ENCODE measurements around the gene PIK3AP1. TPM values are rescaled to one million over a fixed set of nuclear protein-coding genes. Genes with fewer than 3 reads are reported as not detected.

The PIK3AP1 gene
- total and polyA plus RNA-seq, 4 donors: 2.1 to 8.7 (median 4.1) TPM

GRCh38 chr10:96642530-96642929 lies 77.8 kb downstream of the PIK3AP1 start:
- Histone ChIP-seq H3K4me1 (ENCODE audit: control insufficient read depth, insufficient read depth, low read length) (peaks cover 12% of the 10 kb centered on the region), H3K27ac (ENCODE audit: low read depth, low read length) (no peak overlapping the region), H3K27me3 (ENCODE audit: control insufficient read depth, insufficient read depth, low read length) (no peaks in the 10 kb centered on the region), H3K9me3 (ENCODE audit: control insufficient read depth, insufficient read depth, low read length) (no peaks in the 10 kb centered on the region), H3K4me3 (ENCODE audit: low read depth, low read length) (no peak overlapping the region), H3K36me3 (ENCODE audit: control insufficient read depth, insufficient read depth, low read length) (no peaks in the 10 kb centered on the region)
- WGBS (ENCODE audit: insufficient coverage): 54% methylated on average over 3 of the region's 3 CpGs
- DNase-seq (ENCODE audit: low read depth in 4 of 6, low spot score in 6 of 6): no peak

- peak in 1 of 6 donors; percentile 21 for DNase-seq (ENCODE audit: low read depth in 4 of 6, low spot score in 6 of 6)
- 74% methylated on average over 5 of the region's 12 CpGs for WGBS (ENCODE audit: insufficient coverage)
- no peaks in the 10 kb centered on the region for H3K9me3 ChIP-seq (ENCODE audit: control insufficient read depth, insufficient read depth, low read length)
- H3K36me3 ChIP-seq (ENCODE audit: control insufficient read depth, insufficient read depth, low read length): no peaks in the 10 kb centered on the region
- no peaks in the 10 kb centered on the region for H3K27me3 ChIP-seq (ENCODE audit: control insufficient read depth, insufficient read depth, low read length)
- H3K4me3 ChIP-seq (ENCODE audit: low read depth, low read length): no peak overlapping the region
- peaks cover 12% of the 10 kb centered on the region for H3K4me1 ChIP-seq (ENCODE audit: control insufficient read depth, insufficient read depth, low read length)
- H3K27ac ChIP-seq (ENCODE audit: low read depth, low read length): no peak overlapping the region
Measured at GRCh38 chr10:96641396-96642295, 78.7 kb downstream of the PIK3AP1 start.

DNA sequence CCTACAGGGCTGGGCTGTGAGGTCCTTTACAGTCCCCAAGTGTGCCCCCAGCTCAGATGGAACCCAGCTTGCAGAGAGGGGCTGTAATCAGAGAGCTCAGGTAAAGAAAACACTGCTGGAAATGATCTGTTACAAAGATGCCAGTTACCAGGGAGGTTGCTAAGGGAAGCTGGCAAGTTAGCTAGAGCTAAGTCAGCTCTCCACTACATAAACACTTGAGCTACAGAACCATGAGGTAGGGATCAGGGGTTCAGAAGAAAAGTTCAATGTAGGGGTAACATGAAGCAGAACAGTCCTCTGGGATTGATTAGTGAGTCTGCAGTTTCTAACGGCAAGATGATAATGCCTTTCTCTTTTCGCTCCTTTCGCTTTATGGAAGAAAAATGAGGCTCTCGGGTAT lies 80.4 kb downstream of the PIK3AP1 start:
- Histone ChIP-seq H3K4me3 (ENCODE audit: low read depth, low read length) (no peak overlapping the region), H3K9me3 (ENCODE audit: control insufficient read depth, insufficient read depth, low read length) (no peaks in the 10 kb centered on the region), H3K36me3 (ENCODE audit: control insufficient read depth, insufficient read depth, low read length) (no peaks in the 10 kb centered on the region), H3K4me1 (ENCODE audit: control insufficient read depth, insufficient read depth, low read length) (peaks cover 12% of the 10 kb centered on the region), H3K27me3 (ENCODE audit: control insufficient read depth, insufficient read depth, low read length) (no peaks in the 10 kb centered on the region), H3K27ac (ENCODE audit: low read depth, low read length) (no peak overlapping the region)
- WGBS (ENCODE audit: insufficient coverage): 71% methylated on average over 3 of the region's 4 CpGs
- peak in 2 of 6 donors; percentile 48 to 78 for DNase-seq (ENCODE audit: low read depth in 4 of 6, low spot score in 6 of 6)

- Histone ChIP-seq H3K4me3 (ENCODE audit: low read depth, low read length) (no peak overlapping the region), H3K4me1 (ENCODE audit: control insufficient read depth, insufficient read depth, low read length) (peaks cover 12% of the 10 kb centered on the region), H3K9me3 (ENCODE audit: control insufficient read depth, insufficient read depth, low read length) (no peaks in the 10 kb centered on the region), H3K36me3 (ENCODE audit: control insufficient read depth, insufficient read depth, low read length) (no peaks in the 10 kb centered on the region), H3K27me3 (ENCODE audit: control insufficient read depth, insufficient read depth, low read length) (no peaks in the 10 kb centered on the region), H3K27ac (ENCODE audit: low read depth, low read length) (no peak overlapping the region)
- DNase-seq (ENCODE audit: low read depth in 4 of 6, low spot score in 6 of 6): no peak
- WGBS (ENCODE audit: insufficient coverage): 100% methylated on average over 1 of the region's 6 CpGs
Measured at GRCh38 chr10:96638696-96639095, 81.6 kb downstream of the PIK3AP1 start.

DNA sequence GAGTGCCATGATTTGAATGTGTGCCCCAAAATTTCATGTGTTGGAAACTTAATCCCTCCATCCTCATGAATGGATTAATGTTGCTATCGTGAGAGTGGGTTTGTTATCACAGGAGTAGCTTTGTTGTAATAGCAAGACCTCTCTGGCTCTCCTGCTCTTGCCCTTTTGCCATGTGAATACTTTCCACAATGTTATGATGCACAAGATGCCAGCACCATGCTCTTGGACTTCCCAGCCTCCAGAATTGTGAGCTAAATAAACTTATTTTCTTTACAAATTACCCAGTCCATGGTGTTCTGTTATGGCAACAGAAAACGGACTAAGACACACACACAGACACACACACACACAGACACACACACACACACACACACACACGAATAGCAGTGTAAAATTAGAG lies 82.2 kb downstream of the PIK3AP1 start:
- no CpG with 5 or more reads among the region's 3 CpGs for WGBS (ENCODE audit: insufficient coverage)
- Histone ChIP-seq H3K4me3 (ENCODE audit: low read depth, low read length) (no peak overlapping the region), H3K4me1 (ENCODE audit: control insufficient read depth, insufficient read depth, low read length) (peaks cover 12% of the 10 kb centered on the region), H3K27me3 (ENCODE audit: control insufficient read depth, insufficient read depth, low read length) (no peaks in the 10 kb centered on the region), H3K9me3 (ENCODE audit: control insufficient read depth, insufficient read depth, low read length) (no peaks in the 10 kb centered on the region), H3K27ac (ENCODE audit: low read depth, low read length) (no peak overlapping the region), H3K36me3 (ENCODE audit: control insufficient read depth, insufficient read depth, low read length) (no peaks in the 10 kb centered on the region)
- no peak for DNase-seq (ENCODE audit: low read depth in 4 of 6, low spot score in 6 of 6)

- Histone ChIP-seq H3K36me3 (ENCODE audit: control insufficient read depth, insufficient read depth, low read length) (no peaks in the 10 kb centered on the region), H3K9me3 (ENCODE audit: control insufficient read depth, insufficient read depth, low read length) (no peaks in the 10 kb centered on the region), H3K4me1 (ENCODE audit: control insufficient read depth, insufficient read depth, low read length) (peaks cover 12% of the 10 kb centered on the region), H3K27ac (ENCODE audit: low read depth, low read length) (no peak overlapping the region), H3K4me3 (ENCODE audit: low read depth, low read length) (no peak overlapping the region), H3K27me3 (ENCODE audit: control insufficient read depth, insufficient read depth, low read length) (no peaks in the 10 kb centered on the region)
- 97% methylated on average over 3 of the region's 4 CpGs for WGBS (ENCODE audit: insufficient coverage)
- no peak for DNase-seq (ENCODE audit: low read depth in 4 of 6, low spot score in 6 of 6)
Measured at GRCh38 chr10:96637709-96638108, 82.6 kb downstream of the PIK3AP1 start.

- H3K27ac ChIP-seq (ENCODE audit: low read depth, low read length): no peak overlapping the region
- no peaks in the 10 kb centered on the region for H3K36me3 ChIP-seq (ENCODE audit: control insufficient read depth, insufficient read depth, low read length)
- WGBS (ENCODE audit: insufficient coverage): no CpG with 5 or more reads among the region's 1 CpG
- H3K4me1 ChIP-seq (ENCODE audit: control insufficient read depth, insufficient read depth, low read length): peaks cover 12% of the 10 kb centered on the region
- no peak overlapping the region for H3K4me3 ChIP-seq (ENCODE audit: low read depth, low read length)
- H3K9me3 ChIP-seq (ENCODE audit: control insufficient read depth, insufficient read depth, low read length): no peaks in the 10 kb centered on the region
- no peaks in the 10 kb centered on the region for H3K27me3 ChIP-seq (ENCODE audit: control insufficient read depth, insufficient read depth, low read length)
- peak in 1 of 6 donors; percentile 53 for DNase-seq (ENCODE audit: low read depth in 4 of 6, low spot score in 6 of 6)
Measured at GRCh38 chr10:96636551-96636950, 83.8 kb downstream of the PIK3AP1 start.

DNA sequence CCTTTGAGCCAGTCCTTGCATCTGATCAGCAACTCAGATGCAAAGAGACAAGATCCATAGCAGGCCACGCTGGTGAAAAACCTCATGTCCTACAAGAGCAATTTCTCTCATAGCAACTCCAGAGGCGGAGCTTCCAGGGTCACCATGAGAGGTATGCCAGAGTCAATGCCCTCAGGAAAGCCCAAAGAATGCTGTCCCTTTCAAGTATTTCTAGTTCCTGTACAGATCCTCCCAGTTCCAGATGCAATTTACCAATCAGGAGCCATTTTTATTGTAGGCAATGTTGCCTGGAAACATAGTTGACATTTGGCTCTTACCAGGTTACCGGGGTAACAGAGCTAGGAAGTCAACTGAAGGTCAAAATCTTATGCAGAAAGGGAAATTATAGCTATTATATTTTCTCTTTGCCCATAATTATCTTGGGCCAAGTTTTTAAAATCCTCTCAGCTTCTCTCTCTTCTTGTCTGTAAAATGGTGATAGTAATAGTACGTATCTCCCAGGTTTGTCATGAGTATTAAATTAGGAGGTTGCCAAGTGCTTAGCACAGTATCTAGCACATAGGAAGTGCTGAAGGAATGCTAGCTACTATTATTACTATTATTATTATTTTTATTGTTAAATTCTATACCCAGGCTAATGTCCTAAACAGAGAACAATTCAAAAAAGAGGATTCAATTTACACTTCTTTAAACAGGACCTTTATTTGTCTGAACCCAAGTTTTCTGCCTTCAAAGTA lies 87.2 kb downstream of the PIK3AP1 start:
- H3K36me3 ChIP-seq (ENCODE audit: control insufficient read depth, insufficient read depth, low read length): no peaks in the 10 kb centered on the region
- H3K9me3 ChIP-seq (ENCODE audit: control insufficient read depth, insufficient read depth, low read length): no peaks in the 10 kb centered on the region
- WGBS (ENCODE audit: insufficient coverage): 10% methylated on average over 1 of the region's 4 CpGs
- no peaks in the 10 kb centered on the region for H3K4me1 ChIP-seq (ENCODE audit: control insufficient read depth, insufficient read depth, low read length)
- peak in 2 of 6 donors; percentile 36 to 65 for DNase-seq (ENCODE audit: low read depth in 4 of 6, low spot score in 6 of 6)
- no peak overlapping the region for H3K27ac ChIP-seq (ENCODE audit: low read depth, low read length)
- no peak overlapping the region for H3K4me3 ChIP-seq (ENCODE audit: low read depth, low read length)
- no peaks in the 10 kb centered on the region for H3K27me3 ChIP-seq (ENCODE audit: control insufficient read depth, insufficient read depth, low read length)

- no peaks in the 10 kb centered on the region for H3K36me3 ChIP-seq (ENCODE audit: control insufficient read depth, insufficient read depth, low read length)
- no peaks in the 10 kb centered on the region for H3K27me3 ChIP-seq (ENCODE audit: control insufficient read depth, insufficient read depth, low read length)
- no peaks in the 10 kb centered on the region for H3K4me1 ChIP-seq (ENCODE audit: control insufficient read depth, insufficient read depth, low read length)
- H3K4me3 ChIP-seq (ENCODE audit: low read depth, low read length): no peak overlapping the region
- no peak overlapping the region for H3K27ac ChIP-seq (ENCODE audit: low read depth, low read length)
- no peaks in the 10 kb centered on the region for H3K9me3 ChIP-seq (ENCODE audit: control insufficient read depth, insufficient read depth, low read length)
- DNase-seq (ENCODE audit: low read depth in 4 of 6, low spot score in 6 of 6): no peak
- no CpG with 5 or more reads among the region's 1 CpG for WGBS (ENCODE audit: insufficient coverage)
Measured at GRCh38 chr10:96627292-96627691, 93.0 kb downstream of the PIK3AP1 start.
